SK-N-SH (cell line): ENCODE results near the gene AIPL1.

Experiments
- CTCF ChIP-seq: fragments of 200-600 bp; sonication (generic); IDR thresholded peaks from 2 replicates; pipeline ENCODE4 v1.6.1; 2017; ENCODE audit warnings: antibody characterized with exemption, mild to moderate bottlenecking, moderate library complexity
- POLR2AphosphoS5 ChIP-seq: IDR thresholded peaks from 2 replicates; pipeline ENCODE4 v1.6.1; 2012; ENCODE audit warnings: low read depth, low read length
- RAD21 ChIP-seq: IDR thresholded peaks from 2 replicates; pipeline ENCODE4 v1.6.1; 2012; ENCODE audit warnings: mild to moderate bottlenecking, low read length

- no peak for TF ChIP-seq CTCF
- TF ChIP-seq RAD21: no peak
- no peak for TF ChIP-seq POLR2AphosphoS5
Measured at GRCh38 chr17:6422654-6423241, 12.2 kb downstream of the AIPL1 start.
